HG03280 (cell line): ENCODE measurements around the gene SH3BP5.

Source experiments
- ATAC-seq: cut with Tn5 transposase; IDR thresholded peaks from one replicate; pipeline ENCODE4 v1.9.1; 2021; ENCODE audit warnings: mild to moderate bottlenecking, moderate library complexity; ENCODE audit not compliant: unreplicated experiment

Gene SH3BP5

GRCh38 chr3:15279671-15280402, 52.5 kb downstream of the SH3BP5 start:
- no peak for ATAC-seq

- ATAC-seq: no peak
Observed at GRCh38 chr3:15279205-15279604, 53.2 kb downstream of the SH3BP5 start.

GRCh38 chr3:15277861-15278500, 54.4 kb downstream of the SH3BP5 start:
- ATAC-seq: no peak

GRCh38 chr3:15276028-15276724, 56.2 kb downstream of the SH3BP5 start:
- ATAC-seq: no peak

- ATAC-seq: no peak
Observed at GRCh38 chr3:15273227-15273626, 59.2 kb downstream of the SH3BP5 start.

- ATAC-seq: no peak
Observed at GRCh38 chr3:15272426-15273196, 59.8 kb downstream of the SH3BP5 start.

- ATAC-seq: peak; percentile 45
Observed at GRCh38 chr3:15271785-15272381, 60.5 kb downstream of the SH3BP5 start.

GRCh38 chr3:15271030-15271429, 61.4 kb downstream of the SH3BP5 start:
- ATAC-seq: no peak

- peak; percentile 58 for ATAC-seq
Observed at GRCh38 chr3:15269091-15269989, 63.0 kb downstream of the SH3BP5 start.

- peak; percentile 36 for ATAC-seq
Observed at GRCh38 chr3:15268033-15268631, 64.3 kb downstream of the SH3BP5 start.

- no peak for ATAC-seq
Observed at GRCh38 chr3:15267502-15267901, 64.9 kb downstream of the SH3BP5 start.

- ATAC-seq: no peak
Observed at GRCh38 chr3:15266510-15267376, 65.6 kb downstream of the SH3BP5 start.

GRCh38 chr3:15265655-15266509, 66.5 kb downstream of the SH3BP5 start:
- ATAC-seq: no peak

GRCh38 chr3:15264486-15264885, 67.9 kb downstream of the SH3BP5 start:
- ATAC-seq: no peak

GRCh38 chr3:15263926-15264325, 68.5 kb downstream of the SH3BP5 start:
- no peak for ATAC-seq

GRCh38 chr3:15263120-15263519, 69.3 kb downstream of the SH3BP5 start:
- no peak for ATAC-seq

GRCh38 chr3:15262021-15262420, 70.4 kb downstream of the SH3BP5 start:
- no peak for ATAC-seq

- ATAC-seq: no peak
Observed at GRCh38 chr3:15261274-15261673, 71.1 kb downstream of the SH3BP5 start.
